ENCODE data around the gene TRPV5. TPM values are rescaled to one million over a fixed set of nuclear protein-coding genes. Genes with fewer than 3 reads are reported as not detected.

Gene TRPV5
- total RNA-seq, 4 donors from 2014 or later = not detected

- intact Hi-C loops (cut with DNase I) = no loop called here
- Histone ChIP-seq H3K4me3 (no peak overlapping the region), H3K27me3 (no peaks in the 10 kb centered on the region), H3K9me3 (no peaks in the 10 kb centered on the region), H3K36me3 (no peaks in the 10 kb centered on the region), H3K4me1 (peaks cover 0 to 27% (median 8%) of the 10 kb centered on the region in 3 donors), H3K27ac (peak overlapping the region in 2 of 4 donors; percentile 69 to 81)
- 76 to 90% methylated on average over 2 to 6 of the region's 6 CpGs for whole genome bisulfite sequencing, 2 donors
- no peak for DNase-seq
- no peak for TF ChIP-seq CTCF (IDR thresholded peaks at IDR 0.05)
Observed at GRCh38 chr7:142942746-142943145, 9.2 kb upstream of the TRPV5 start.

- no peaks in the 10 kb centered on the region for H3K27me3 ChIP-seq
- H3K4me3 ChIP-seq = no peak overlapping the region
- intact Hi-C loops (cut with DNase I) = no loop called here
- no peak for DNase-seq
- H3K9me3 ChIP-seq = no peaks in the 10 kb centered on the region
- H3K27ac ChIP-seq = no peak overlapping the region
- WGBS, 2 donors = 89 to 98% methylated on average over 7 of the region's 7 CpGs
- peaks cover 0 to 27% (median 8%) of the 10 kb centered on the region in 3 donors for H3K4me1 ChIP-seq
- H3K36me3 ChIP-seq = no peaks in the 10 kb centered on the region
- TF ChIP-seq CTCF (IDR thresholded peaks at IDR 0.05) (no peak), POLR2A (IDR thresholded peaks at IDR 0.05) (no peak)
Observed at GRCh38 chr7:142941541-142941940, 8.0 kb upstream of the TRPV5 start.

- intact Hi-C loops (cut with DNase I) = no loop called here
- Histone ChIP-seq H3K27me3 (no peaks in the 10 kb centered on the region), H3K36me3 (no peaks in the 10 kb centered on the region), H3K4me1 (peaks cover 0 to 27% (median 8%) of the 10 kb centered on the region in 3 donors), H3K27ac (no peak overlapping the region), H3K9me3 (no peaks in the 10 kb centered on the region), H3K4me3 (no peak overlapping the region)
- TF ChIP-seq POLR2A (IDR thresholded peaks at IDR 0.05) (no peak), CTCF (IDR thresholded peaks at IDR 0.05) (no peak)
- 55 to 74% methylated on average over 8 to 10 of the region's 10 CpGs for WGBS, 2 donors
- DNase-seq = no peak
Observed at GRCh38 chr7:142940966-142941535, 7.5 kb upstream of the TRPV5 start.

- TF ChIP-seq CTCF (IDR thresholded peaks at IDR 0.05) (peak in 5 of 6 experiments; percentile 18 to 48 (median 30)), POLR2A (IDR thresholded peaks at IDR 0.05) (no peak)
- Histone ChIP-seq H3K27ac (no peak within 1 kb of the TSS), H3K36me3 (no peaks in the 10 kb centered on the region), H3K27me3 (no peaks in the 10 kb centered on the region), H3K4me3 (no peak within 1 kb of the TSS), H3K9me3 (no peaks in the 10 kb centered on the region), H3K4me1 (peaks cover 0 to 19% (median 4%) of the 10 kb centered on the region in 3 donors)
- no peak for DNase-seq
- intact Hi-C loops (cut with DNase I) = no loop called here
- 61 to 73% methylated on average over 8 to 9 of the region's 10 CpGs for WGBS, 2 donors
Observed at GRCh38 chr7:142939226-142939910, 5.8 kb upstream of the TRPV5 start, which contains the start of gene LLCFC1. TSS of gene LLCFC1 (plus strand) at chr7:142939484. CDS start at chr7:142939622, 138 bp downstream.

- Histone ChIP-seq H3K4me3 (no peak overlapping the region), H3K36me3 (no peaks in the 10 kb centered on the region), H3K4me1 (peaks cover 0 to 13% (median 0%) of the 10 kb centered on the region in 3 donors), H3K9me3 (no peaks in the 10 kb centered on the region), H3K27me3 (no peaks in the 10 kb centered on the region), H3K27ac (no peak overlapping the region)
- no peak for DNase-seq
- TF ChIP-seq POLR2A (IDR thresholded peaks at IDR 0.05) (no peak), CTCF (IDR thresholded peaks at IDR 0.05) (no peak)
- intact Hi-C loops (cut with DNase I) = no loop called here
- whole genome bisulfite sequencing, 2 donors = 82 to 92% methylated on average over 4 of the region's 4 CpGs
Observed at GRCh38 chr7:142938611-142939010, 5.1 kb upstream of the TRPV5 start.
